ENCODE results near the gene ZNF20.

ZNF20 gene

DNA sequence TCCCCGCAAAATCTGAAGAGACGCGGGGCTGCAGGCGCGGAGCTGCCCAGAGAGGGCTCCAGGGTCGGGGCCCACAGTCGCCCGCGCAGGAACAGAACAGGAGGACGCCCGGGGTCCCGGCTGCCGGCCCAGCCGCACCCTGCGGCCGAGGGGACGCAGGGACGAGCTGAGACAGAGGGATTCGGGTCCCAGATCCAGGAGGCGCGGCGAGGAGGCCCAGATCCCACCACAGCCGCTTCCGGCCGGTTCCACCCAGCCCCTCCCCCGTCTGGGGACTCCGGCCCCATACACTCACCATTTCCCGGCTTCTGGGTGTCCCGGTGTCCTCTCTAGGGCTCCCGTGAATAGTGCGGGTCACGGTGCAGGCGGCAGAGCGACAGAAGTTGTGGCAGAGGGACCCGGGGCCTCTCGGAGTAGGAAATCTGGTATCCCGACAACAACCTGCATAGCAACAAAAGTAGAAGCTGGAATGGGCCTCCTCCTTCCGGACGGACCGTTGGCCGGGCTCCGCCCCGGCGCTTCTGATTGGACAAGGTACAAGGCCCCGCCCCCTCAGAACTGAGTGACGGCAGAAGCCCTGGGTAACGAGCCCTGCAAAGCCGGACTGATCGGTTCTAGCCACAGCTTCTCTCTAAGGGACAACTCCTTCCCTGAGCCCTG is at the start of gene ZNF20:
Gene ZNF20 (minus strand): TSS at position 466 of the 660 bp plus-strand sequence. CDS start 168 bp downstream, at position 298.
- DNase-seq (ENCODE audit: low read depth in 2 of 2): peak; percentile 68 to 82

DNA sequence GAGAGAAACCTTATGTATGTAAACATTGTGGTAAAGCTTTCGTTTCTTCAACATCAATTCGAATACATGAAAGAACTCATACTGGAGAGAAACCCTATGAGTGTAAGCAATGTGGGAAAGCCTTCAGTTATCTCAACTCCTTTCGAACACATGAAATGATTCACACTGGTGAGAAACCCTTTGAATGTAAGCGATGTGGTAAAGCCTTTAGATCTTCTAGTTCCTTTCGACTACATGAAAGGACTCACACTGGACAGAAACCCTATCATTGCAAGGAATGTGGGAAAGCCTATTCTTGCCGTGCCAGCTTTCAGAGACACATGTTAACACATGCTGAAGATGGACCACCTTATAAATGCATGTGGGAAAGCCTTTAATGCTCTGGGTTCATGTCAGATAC is 47.5 kb upstream of the ZNF20 start:
- DNase-seq (ENCODE audit: low read depth in 2 of 2): no peak

DNA sequence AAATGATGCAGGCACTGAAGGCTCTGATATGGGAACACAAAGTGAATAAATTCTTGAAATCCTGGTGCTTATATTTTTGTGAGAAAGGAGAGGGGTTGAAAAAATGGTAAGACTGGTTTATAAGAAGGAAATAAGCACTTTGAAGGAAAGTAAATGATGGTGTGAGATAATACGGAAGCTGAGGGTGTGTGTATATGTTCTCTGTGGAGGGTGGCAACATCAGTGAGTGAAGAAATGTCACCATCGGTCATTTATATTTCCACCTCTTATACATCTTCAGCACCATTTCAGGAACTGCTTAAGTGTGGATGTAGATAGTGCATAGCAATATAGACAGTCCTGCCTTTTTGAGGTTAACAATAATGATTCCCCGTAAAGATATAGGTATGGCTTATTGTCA is 40.2 kb upstream of the ZNF20 start:
- DNase-seq (ENCODE audit: low read depth in 2 of 2): no peak

DNA sequence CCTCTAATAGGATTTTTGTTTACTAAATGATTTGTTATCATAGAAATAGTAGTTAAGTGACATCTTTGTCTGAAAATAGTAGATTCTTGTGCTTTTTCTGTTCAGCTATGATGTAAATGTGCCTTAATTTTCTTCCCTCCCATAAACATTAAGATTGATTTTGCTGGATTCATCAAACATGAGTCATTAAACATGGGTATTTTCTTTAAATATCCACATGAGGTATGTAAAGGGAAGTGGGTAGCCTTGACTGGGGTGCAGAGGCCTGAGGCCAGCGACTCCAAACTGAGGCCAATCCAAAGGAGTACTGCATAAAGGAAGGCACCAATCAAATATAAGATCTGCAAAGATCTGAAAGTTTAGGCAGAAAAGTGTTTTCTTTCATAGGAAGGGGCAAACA is 26.5 kb upstream of the ZNF20 start:
- no peak for DNase-seq (ENCODE audit: low read depth in 2 of 2)

DNA sequence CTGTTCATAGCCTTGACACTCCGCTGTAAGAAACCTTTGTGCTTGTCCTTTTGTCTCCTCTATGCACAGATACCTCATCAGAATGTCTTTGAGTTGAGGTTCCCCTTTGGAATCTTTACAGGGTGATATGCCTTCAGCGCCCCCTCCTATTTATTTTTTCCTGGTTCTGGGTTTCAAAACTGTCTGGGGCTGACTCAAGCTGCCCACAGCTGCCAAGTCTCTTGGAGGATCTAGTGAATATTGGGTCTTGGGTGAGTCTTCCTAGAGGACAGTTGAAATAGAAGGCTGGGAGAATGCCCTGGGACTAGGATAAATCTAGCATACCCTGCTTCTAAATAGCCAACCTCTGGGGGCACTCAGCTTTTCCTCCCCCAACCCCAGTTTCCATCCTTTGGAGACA is 23.7 kb upstream of the ZNF20 start:
- no peak for DNase-seq (ENCODE audit: low read depth in 2 of 2)

GRCh38 chr19:12162882-12163806 is 23.0 kb upstream of the ZNF20 start, which contains the start of gene ZNF136:
Gene ZNF136, plus strand, starts transcription at chr19:12163096. Its CDS starts 108 bp downstream, at chr19:12163204.
- peak; percentile 82 to 85 for DNase-seq (ENCODE audit: low read depth in 2 of 2)

- no peak for DNase-seq (ENCODE audit: low read depth in 2 of 2)
These were observed 22.3 kb upstream of the ZNF20 start for GRCh38 chr19:12162513-12162881.

DNA sequence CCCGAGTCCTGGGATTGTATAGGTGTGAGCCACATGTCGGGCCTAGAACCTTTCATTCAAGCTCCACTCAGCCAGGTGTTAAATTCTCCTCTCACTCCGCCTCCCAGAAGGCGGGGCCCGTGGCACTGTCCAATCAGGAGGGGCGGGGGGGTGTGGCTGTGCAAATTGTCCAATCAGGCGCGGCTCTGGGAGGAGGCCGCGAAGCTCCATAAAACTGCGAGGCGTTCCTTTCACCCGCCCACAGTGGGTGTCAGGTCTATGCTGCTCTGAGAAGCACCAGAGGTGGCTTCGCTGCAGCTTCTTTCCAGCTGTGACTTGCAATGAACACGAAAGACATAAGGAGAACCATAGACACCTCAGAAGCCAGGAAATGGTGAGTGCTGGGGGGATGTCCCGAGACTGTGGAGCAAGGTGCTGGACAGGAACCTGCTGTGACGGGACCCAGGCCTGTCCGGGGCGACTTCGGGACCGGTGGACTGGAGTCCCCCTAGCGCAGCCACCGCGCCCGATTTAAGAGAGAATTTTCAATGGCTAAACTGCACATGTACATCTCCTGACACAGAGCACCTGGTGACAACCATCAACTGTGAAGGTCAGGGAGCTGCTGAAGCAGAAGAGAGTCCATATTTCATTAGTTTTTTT is 19.7 kb upstream of the ZNF20 start:
- no peak for DNase-seq (ENCODE audit: low read depth in 2 of 2)

GRCh38 chr19:12156223-12157058 is 16.3 kb upstream of the ZNF20 start, which contains the start of gene ZNF625:
Gene ZNF625, minus strand, starts transcription at chr19:12156734. Its CDS starts 176 bp downstream, at chr19:12156558.
- DNase-seq (ENCODE audit: low read depth in 2 of 2): no peak

- no peak for DNase-seq (ENCODE audit: low read depth in 2 of 2)
These were observed 15.2 kb upstream of the ZNF20 start for GRCh38 chr19:12155324-12155860.

DNA sequence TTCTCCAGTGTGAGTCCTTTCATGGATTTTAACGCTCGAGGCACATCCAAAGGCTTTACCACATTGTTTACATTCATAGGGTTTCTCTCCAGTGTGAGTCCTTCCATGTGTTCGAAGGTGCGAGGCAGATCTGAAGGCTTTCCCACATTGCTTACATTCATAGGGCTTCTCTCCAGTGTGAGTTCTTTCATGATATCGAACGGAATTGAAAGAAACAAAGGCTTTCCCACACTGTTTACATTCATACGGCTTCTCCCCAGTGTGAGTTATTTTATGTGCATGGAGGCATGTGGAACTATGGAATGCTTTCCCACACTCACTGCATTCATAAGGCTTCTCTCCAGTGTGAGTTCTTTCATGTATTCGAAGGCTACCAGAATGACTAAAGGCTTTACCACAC is 5.2 kb upstream of the ZNF20 start:
- no peak for DNase-seq (ENCODE audit: low read depth in 2 of 2)

DNA sequence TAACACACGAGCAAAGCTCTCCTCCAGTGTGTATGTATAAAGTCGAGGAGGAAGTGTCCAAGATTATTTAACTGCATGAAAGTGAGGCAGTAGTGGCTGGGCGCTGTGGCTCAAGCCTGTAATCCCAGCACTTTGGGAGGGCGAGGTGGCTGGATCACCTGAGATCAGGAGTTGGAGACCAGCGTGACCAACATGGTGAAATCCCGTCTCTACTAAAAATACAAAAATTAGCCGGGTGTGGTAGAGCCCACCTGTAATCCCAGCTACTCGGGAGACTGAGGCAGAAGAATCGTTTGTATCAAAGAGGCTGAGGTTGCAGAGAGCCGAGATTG is 1.2 kb upstream of the ZNF20 start:
- DNase-seq (ENCODE audit: low read depth in 2 of 2): no peak

GRCh38 chr19:12140545-12141404 is 625 bp upstream of the ZNF20 start:
- peak; percentile 68 to 80 for DNase-seq (ENCODE audit: low read depth in 2 of 2)

GRCh38 chr19:12139269-12139668 is 881 bp downstream of the ZNF20 start:
- no peak for DNase-seq (ENCODE audit: low read depth in 2 of 2)

DNA sequence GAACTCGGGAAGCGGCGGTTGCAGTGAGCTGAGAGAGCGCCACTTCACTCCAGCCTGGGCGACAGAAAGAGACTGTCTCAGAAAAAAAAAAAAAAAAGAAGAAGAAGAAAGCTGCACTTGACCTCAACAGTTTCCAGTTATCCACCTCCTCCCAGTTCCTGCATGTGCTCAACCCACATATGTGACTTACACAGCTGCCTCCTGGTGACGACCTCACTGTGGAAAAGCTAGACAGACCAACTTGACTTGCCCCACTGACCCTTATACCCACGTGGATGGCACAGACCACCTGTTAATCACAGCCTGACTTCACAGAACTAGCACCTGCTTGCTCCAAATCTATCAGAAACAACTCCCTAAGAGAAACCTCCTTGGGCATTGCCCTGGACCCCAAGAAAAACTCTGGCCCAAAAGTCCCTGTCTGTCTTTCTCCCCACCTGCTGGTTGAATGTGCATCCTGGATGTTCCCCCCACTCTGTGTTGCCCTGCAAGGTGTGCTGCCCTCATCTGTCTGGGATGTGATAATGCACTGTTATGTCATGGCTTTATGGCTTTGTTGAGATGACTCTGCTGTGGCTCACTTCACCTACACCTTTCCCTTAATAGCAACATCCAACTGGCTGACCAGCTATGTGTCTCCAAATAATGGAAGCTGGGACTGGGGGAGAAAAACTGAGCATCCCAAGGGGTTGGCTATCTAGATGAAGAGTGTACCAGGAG is 2.8 kb downstream of the ZNF20 start:
- no peak for DNase-seq (ENCODE audit: low read depth in 2 of 2)

GRCh38 chr19:12133069-12133468 is 7.1 kb downstream of the ZNF20 start:
- DNase-seq (ENCODE audit: low read depth in 2 of 2): no peak

DNA sequence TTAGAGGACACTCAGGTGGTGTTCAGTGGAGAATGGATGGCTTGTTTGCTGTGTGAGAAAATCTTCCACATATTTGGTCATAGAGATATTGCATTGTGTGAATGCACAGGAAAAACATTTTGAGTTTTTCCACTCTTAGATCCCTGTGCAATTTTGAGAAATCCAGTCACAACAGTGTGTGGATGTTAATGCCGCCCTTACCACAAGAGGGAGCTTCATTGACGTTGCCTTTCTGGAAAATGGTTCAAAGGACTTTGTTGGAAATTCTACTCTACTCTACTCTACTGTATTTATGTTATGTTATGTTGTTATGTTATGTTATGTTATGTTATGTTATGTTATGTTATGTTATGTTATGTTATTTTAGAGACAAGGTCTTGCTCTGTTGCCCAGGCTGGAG is 13.4 kb downstream of the ZNF20 start:
- DNase-seq (ENCODE audit: low read depth in 2 of 2): no peak

GRCh38 chr19:12117201-12117970 is 22.8 kb downstream of the ZNF20 start:
- DNase-seq (ENCODE audit: low read depth in 2 of 2): no peak

GRCh38 chr19:12113121-12113520 is 27.0 kb downstream of the ZNF20 start:
- DNase-seq (ENCODE audit: low read depth in 2 of 2): no peak

All from stimulated activated CD8-positive, alpha-beta memory T cell treated with anti-CD3 and anti-CD28 coated beads, Interleukin-7, amount 100 ng/mL, for 1 hour (primary cell).